22Rv1 (cell line): ENCODE measurements around the gene DTD1.

Experiments
- H3K27ac ChIP-seq: fragments of 450-650 bp; 2 replicates; pipeline ENCODE4 v1.5.1; 2017
- CTCF ChIP-seq: fragments of 450-650 bp; IDR thresholded peaks from 2 replicates; pipeline ENCODE4 v1.5.1; 2017; ENCODE audit warnings: mild to moderate bottlenecking
- ZFX ChIP-seq: fragments of 450-650 bp; IDR thresholded peaks from 2 replicates; pipeline ENCODE4 v1.6.1; 2017; ENCODE audit warnings: antibody characterized with exemption, borderline replicate concordance

Gene DTD1

GRCh38 chr20:18737140-18737539 is 149.3 kb downstream of the DTD1 start:
- H3K27ac ChIP-seq = no peak overlapping the region
- TF ChIP-seq ZFX = no peak
- no peak for TF ChIP-seq CTCF

- TF ChIP-seq ZFX = no peak
- TF ChIP-seq CTCF = no peak
- no peak overlapping the region for H3K27ac ChIP-seq
These were observed 150.2 kb downstream of the DTD1 start for GRCh38 chr20:18738055-18738454.

GRCh38 chr20:18738888-18739287 is 151.0 kb downstream of the DTD1 start:
- TF ChIP-seq ZFX (no peak), CTCF (no peak)
- H3K27ac ChIP-seq = no peak overlapping the region

- no peak overlapping the region for H3K27ac ChIP-seq
- TF ChIP-seq CTCF (no peak), ZFX (no peak)
These were observed 151.9 kb downstream of the DTD1 start for GRCh38 chr20:18739751-18740166.

- H3K27ac ChIP-seq = no peak overlapping the region
- TF ChIP-seq CTCF = no peak
- TF ChIP-seq ZFX = no peak
These were observed 152.9 kb downstream of the DTD1 start for GRCh38 chr20:18740726-18741125.

GRCh38 chr20:18742841-18743240 is 155.0 kb downstream of the DTD1 start:
- TF ChIP-seq CTCF (no peak), ZFX (no peak)
- no peak overlapping the region for H3K27ac ChIP-seq

- no peak for TF ChIP-seq ZFX
- no peak for TF ChIP-seq CTCF
- no peak overlapping the region for H3K27ac ChIP-seq
These were observed 156.0 kb downstream of the DTD1 start for GRCh38 chr20:18743665-18744440.
